ENCODE measurements around the gene TSACC.

TSACC gene

DNA sequence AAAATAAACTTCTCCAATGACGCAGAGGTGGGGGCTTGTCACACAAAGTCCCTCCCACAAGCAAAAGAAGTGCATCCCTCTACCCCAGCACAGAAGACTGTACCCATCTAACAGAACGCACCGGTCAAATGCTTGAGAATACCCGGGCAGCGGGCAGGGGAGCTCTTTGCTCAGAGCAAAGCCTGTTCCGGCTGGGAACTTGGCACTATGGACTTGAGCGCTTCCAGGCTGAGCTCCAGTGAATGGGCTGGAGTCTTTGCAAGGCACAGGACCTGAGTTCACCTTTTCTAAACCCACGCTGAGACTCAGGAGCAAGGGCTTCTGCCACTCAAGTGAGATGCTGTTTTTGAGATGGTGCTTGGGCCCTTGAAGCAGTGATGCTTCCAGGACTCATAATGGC, 51.0 kb downstream of the TSACC start:
- no peak overlapping the region for H3K4me3 ChIP-seq (ENCODE audit: low read length)
- no peak for TF ChIP-seq ZNF274 (IDR thresholded peaks at IDR 0.05; ENCODE audit: low read depth, low read length)

DNA sequence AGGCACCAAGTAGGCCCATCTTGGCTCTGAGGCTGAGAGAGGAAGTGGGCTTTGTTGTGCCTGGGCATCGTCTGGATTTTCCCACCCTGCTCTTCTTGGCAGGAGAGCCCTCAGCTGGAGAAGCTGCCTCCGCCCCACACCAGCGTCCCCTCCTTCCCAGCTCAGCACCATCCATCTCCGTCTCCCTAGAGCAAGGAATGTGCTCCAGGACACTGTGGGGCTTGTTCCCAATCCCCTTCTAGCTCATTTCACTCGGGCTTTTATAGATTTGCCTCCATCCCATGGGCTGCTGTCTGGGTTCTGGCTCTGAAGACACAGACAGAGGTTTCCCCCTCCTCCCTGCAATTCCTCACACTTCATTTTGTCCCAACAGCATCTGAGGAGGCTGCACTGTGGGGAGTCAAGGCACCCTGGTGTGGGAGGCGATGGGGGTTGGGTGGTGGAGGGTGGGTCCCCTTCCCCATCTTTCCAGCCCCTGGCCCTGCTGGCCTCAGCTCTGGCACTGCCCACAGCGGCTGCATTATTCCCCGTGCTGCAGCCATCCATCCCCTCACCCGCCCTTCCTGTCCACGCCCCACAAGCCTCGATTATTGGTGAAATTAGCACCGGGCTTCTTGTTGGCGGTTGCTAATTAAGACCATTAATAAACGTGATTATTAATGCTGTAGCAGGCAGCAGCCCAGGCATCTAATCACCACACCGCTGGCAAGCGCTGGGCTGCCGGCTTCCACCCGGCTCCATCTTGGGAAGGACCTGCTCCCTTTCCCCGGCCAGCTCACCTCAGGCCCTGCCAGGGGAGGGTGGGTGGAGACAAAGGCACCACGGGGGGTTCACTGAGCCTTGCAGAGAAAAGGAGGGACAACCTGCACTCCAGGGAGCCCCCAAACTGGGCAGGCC, 52.4 kb downstream of the TSACC start:
- no peak overlapping the region for H3K4me3 ChIP-seq (ENCODE audit: low read length)
- TF ChIP-seq ZNF274 (IDR thresholded peaks at IDR 0.05; ENCODE audit: low read depth, low read length): no peak

DNA sequence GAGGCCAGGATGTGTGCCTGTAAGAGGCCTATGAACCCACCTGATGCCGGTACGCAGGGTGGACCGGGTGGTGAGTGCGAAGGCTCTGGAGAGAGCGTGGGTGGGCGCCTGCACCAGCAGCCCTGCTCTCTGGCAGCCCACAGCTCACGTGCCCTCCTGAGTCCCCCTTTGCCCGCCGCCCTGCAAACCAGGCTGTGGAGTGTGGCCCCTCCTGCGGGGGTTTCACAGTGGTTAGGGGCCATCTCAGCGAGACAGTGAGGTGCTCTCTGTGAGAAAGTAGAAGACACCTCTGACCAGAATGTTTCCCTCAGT, 53.0 kb downstream of the TSACC start:
- no peak for TF ChIP-seq ZNF274 (IDR thresholded peaks at IDR 0.05; ENCODE audit: low read depth, low read length)

DNA sequence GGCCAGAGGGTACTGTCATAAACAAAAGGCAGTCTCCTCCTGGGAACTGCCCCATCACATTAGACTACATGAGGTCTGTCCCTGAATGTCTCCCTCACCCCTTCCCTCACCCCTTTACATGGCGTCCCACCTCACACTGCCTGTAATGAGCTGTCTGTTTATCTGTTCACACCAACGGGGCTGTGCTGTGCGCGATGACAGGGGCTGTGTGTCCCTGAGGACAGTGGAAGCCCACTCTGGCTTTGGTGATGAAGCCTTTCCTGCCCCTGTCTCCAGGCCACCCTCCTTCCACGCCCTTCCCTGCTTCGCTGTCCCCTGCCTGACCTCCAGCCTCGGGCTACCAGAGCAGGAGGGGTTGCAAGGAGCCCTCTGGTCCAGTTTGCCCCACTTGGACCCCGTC, 53.4 kb downstream of the TSACC start:
- no peak for TF ChIP-seq ZNF274 (IDR thresholded peaks at IDR 0.05; ENCODE audit: low read depth, low read length)
- no peak overlapping the region for H3K4me3 ChIP-seq (ENCODE audit: low read length)

More for the DNA sequence above, 53.0 kb downstream of the TSACC start:
- H3K4me3 ChIP-seq (ENCODE audit: low read length): no peak overlapping the region

DNA sequence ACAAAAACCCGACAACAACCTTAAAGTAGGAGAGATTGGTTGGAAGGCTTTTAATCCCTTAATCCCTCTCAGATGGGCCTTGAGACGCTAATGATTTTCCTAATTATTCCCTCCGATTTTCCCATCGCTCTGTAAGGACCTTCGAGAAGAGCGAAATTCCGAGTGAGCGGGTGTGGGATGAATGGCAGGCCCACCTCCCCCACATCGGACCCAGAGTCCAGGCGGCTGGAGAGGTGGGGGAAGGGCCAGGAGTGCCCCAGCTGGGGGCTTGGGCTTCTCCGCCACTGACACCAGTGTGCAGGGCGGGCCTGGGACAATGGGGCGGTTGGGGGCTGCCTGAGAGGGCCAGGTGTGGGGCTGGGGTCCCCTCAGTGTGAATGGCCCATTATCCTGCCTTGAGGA, 54.1 kb downstream of the TSACC start:
- H3K4me3 ChIP-seq (ENCODE audit: low read length): no peak overlapping the region
- no peak for TF ChIP-seq ZNF274 (IDR thresholded peaks at IDR 0.05; ENCODE audit: low read depth, low read length)

DNA sequence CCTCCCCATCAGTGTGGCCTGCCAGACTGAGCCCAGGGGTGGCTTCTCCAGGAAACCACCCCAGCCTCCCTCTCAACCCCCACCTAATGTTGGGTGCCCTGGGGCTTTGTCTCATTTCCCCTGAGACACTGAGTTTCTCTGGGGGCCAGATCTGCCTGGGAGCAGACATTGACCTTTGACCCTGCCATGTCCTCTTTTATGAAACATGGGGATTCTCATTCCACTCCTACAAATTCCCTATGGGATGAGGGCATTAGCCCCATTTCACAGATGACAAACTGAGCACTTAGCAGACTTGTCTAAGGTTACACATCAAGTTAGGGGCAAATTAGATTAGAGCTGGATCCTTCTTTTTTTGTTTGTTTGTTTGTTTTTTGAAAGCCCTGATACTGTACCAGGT, 54.8 kb downstream of the TSACC start:
- TF ChIP-seq ZNF274 (IDR thresholded peaks at IDR 0.05; ENCODE audit: low read depth, low read length): no peak
- H3K4me3 ChIP-seq (ENCODE audit: low read length): no peak overlapping the region

DNA sequence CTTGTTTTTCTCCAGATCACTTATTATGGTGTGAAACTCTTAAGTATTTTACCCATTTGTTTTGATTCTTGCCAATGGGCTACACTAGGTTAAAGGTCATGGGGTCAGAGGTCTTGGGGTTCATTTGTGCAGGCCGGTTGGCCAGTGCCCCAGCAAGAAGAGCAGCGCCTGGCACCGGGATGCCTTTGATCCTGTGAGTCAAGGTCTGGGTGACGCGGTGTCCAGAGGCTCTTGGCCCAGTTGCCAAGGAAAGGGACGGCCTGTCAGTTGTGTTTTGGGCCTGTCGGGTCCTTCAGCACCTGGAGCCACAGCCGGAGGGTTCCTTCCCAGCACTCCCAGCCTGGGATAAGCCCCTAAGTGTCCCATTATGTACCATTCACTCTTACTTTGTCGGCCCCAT, 55.8 kb downstream of the TSACC start:
- H3K4me3 ChIP-seq (ENCODE audit: low read length): no peak overlapping the region
- TF ChIP-seq ZNF274 (IDR thresholded peaks at IDR 0.05; ENCODE audit: low read depth, low read length): no peak

DNA sequence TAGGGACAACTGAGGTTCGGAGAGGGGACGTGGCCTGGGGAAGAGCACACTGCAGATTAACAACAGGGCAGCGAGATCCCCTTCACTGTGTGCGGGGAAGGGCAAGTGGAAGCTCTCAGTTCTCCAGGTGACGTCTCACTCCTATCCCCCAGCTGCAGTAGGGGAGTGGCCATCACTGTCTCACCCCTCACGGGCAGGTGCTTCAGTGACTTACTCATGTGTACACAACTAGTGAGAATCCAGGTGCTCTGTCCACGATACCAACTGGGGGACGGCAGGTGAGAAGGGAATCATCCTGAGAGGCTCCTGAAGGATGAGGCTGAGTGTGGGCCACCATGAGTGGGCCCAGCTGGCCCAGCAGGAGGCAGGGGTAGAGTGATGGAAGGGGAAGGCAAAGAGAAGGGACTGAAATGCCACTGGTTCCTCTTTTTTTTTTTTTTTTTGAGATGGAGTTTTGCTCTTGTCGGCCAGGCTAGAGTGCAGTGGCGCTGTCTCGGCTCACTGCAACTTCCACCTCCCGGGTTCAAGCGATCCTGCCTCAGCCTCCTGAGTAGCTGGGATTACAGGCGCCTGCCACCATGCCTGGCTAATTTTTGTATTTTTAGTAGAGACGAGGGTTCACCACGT, 56.6 kb downstream of the TSACC start:
- no peak overlapping the region for H3K4me3 ChIP-seq (ENCODE audit: low read length)
- no peak for TF ChIP-seq ZNF274 (IDR thresholded peaks at IDR 0.05; ENCODE audit: low read depth, low read length)
